SK-N-SH (cell line): ENCODE data around the gene ACOT9. TPM values are rescaled to one million over a fixed set of nuclear protein-coding genes. Genes with fewer than 3 reads are reported as not detected.

ENCODE experiments used
- CTCF ChIA-PET: fragments of 300-600, 350-600 bp; formaldehyde crosslinking; extraction: SDS; loops from one replicate; lab custom pipeline; 2021; lab: Yijun Ruan, JAX
- POLR2A ChIA-PET: fragments of 350-600 bp; sonication (Branson Sonifier 250); formaldehyde crosslinking; extraction: SDS; loops from one replicate; lab custom pipeline; 2020; ENCODE audit warnings: antibody characterized with exemption, inconsistent platforms; lab: Yijun Ruan, JAX
- DNase-seq: peaks from one replicate; pipeline ENCODE4 v3.0.0; 2012
- H2AFZ ChIP-seq: fragments of 200-600 bp; sonication (generic); 2 replicates; pipeline ENCODE4 v1.8.1; 2016; ENCODE audit warnings: antibody characterized with exemption, mild to moderate bottlenecking, low read depth
- H3F3A ChIP-seq: fragments of 200-600 bp; sonication (generic); replicated peaks from 2 replicates; pipeline ENCODE3; 2016; ENCODE audit warnings: antibody characterized with exemption, mild to moderate bottlenecking; ENCODE audit not compliant: insufficient read depth
- H3K27ac ChIP-seq, 2 experiments: fragments of 200-500 bp in 1 of 2; fragments of 200-600 bp in 1 of 2; sonication (Bioruptor generic) in 1 of 2; sonication (generic), shearing (Covaris generic) in 1 of 2; 2 replicates each; pipeline versions ENCODE4 v1.5.1 to v1.6.1; 2014 to 2016; ENCODE audit warnings: low read depth in 2 of 2, inconsistent platforms in 1 of 2, low read length in 1 of 2, mild to moderate bottlenecking in 1 of 2, mixed read lengths in 1 of 2
- H3K27me3 ChIP-seq: fragments of 200-600 bp; sonication (generic), shearing (Covaris generic); 2 replicates; pipeline ENCODE4 v1.6.1; 2016; ENCODE audit warnings: mixed run types; ENCODE audit not compliant: insufficient read depth
- H3K36me3 ChIP-seq, 2 experiments: fragments of 200-500 bp in 1 of 2; fragments of 200-600 bp in 1 of 2; sonication (Bioruptor generic) in 1 of 2; sonication (generic) in 1 of 2; replicated peaks in 1 of 2; 2 replicates each; pipeline versions ENCODE3 to v1.5.1; 2014 to 2016; ENCODE audit warnings: low read length in 1 of 2, mild to moderate bottlenecking in 1 of 2; ENCODE audit not compliant: insufficient read depth in 2 of 2, control insufficient read depth in 1 of 2
- H3K4me1 ChIP-seq, 2 experiments: fragments of 200-500 bp in 1 of 2; fragments of 200-600 bp in 1 of 2; sonication (Bioruptor generic) in 1 of 2; sonication (generic), shearing (Covaris generic) in 1 of 2; 2 replicates each; pipeline versions ENCODE4 v1.5.1 to v1.6.1; 2014 to 2016; ENCODE audit warnings: low read depth in 1 of 2, low read length in 1 of 2, mixed run types in 1 of 2; ENCODE audit not compliant: insufficient read depth in 2 of 2, control insufficient read depth in 1 of 2
- H3K4me2 ChIP-seq: fragments of 200-600 bp; sonication (generic), shearing (Covaris generic); 2 replicates; pipeline ENCODE4 v1.6.1; 2017; ENCODE audit warnings: mixed run types
- H3K4me3 ChIP-seq, 2 experiments: fragments of 200-500 bp in 1 of 2; fragments of 200-600 bp in 1 of 2; sonication (Bioruptor generic) in 1 of 2; sonication (generic), shearing (Covaris generic) in 1 of 2; 2 replicates each; pipeline versions ENCODE4 v1.5.1 to v1.8.1; 2014 to 2016; ENCODE audit warnings: low read depth in 2 of 2, inconsistent platforms in 1 of 2, low read length in 1 of 2, mild to moderate bottlenecking in 1 of 2, mixed read lengths in 1 of 2, moderate library complexity in 1 of 2
- H3K79me2 ChIP-seq: fragments of 200-600 bp; sonication (generic); 2 replicates; pipeline ENCODE4 v1.8.1; 2017; ENCODE audit warnings: mild to moderate bottlenecking; ENCODE audit not compliant: insufficient read depth
- H3K9ac ChIP-seq: fragments of 200-600 bp; sonication (generic); 2 replicates; pipeline ENCODE4 v1.6.1; 2017; ENCODE audit warnings: mixed run types
- H3K9me2 ChIP-seq: fragments of 200-600 bp; sonication (generic); 2 replicates; pipeline ENCODE4 v1.6.1; 2017; ENCODE audit warnings: mixed run types
- H3K9me3 ChIP-seq: fragments of 200-600 bp; sonication (generic); 2 replicates; pipeline ENCODE4 v1.6.1; 2017; ENCODE audit warnings: mixed run types, mild to moderate bottlenecking, moderate library complexity
- H4K20me1 ChIP-seq: fragments of 200-600 bp; sonication (generic); 2 replicates; pipeline ENCODE4 v1.6.1; 2017; ENCODE audit warnings: mild to moderate bottlenecking, mixed run types; ENCODE audit not compliant: insufficient read depth
- EZH2phosphoT487 ChIP-seq: fragments of 200-600 bp; sonication (generic); IDR thresholded peaks from 2 replicates; pipeline ENCODE4 v1.6.1; 2017; ENCODE audit warnings: low read depth, mixed run types, mild to moderate bottlenecking, antibody characterized with exemption, moderate library complexity, borderline replicate concordance
- FOSL2 ChIP-seq: IDR thresholded peaks from 2 replicates; pipeline ENCODE4 v1.4.0; 2012; ENCODE audit warnings: low read depth, mild to moderate bottlenecking, moderate library complexity, borderline replicate concordance
- FOXJ3 ChIP-seq: sonication (generic); formaldehyde crosslinking; IDR thresholded peaks from 2 replicates; pipeline ENCODE4 v1.5.1; 2020; ENCODE audit warnings: mild to moderate bottlenecking, missing genetic modification reagents
- IRF3 ChIP-seq: fragments of 150-350 bp; IDR thresholded peaks from 2 replicates; pipeline ENCODE4 v1.6.1; 2016; ENCODE audit warnings: mild to moderate bottlenecking, low read depth, low read length
- MAX ChIP-seq: IDR thresholded peaks from 2 replicates; pipeline ENCODE4 v1.4.0; 2012; ENCODE audit warnings: low read depth
- MXI1 ChIP-seq: IDR thresholded peaks from 2 replicates; pipeline ENCODE4 v1.6.1; 2012; ENCODE audit warnings: mild to moderate bottlenecking, low read depth, low read length, improper control_type of control experiment
- NFIC ChIP-seq: IDR thresholded peaks from 2 replicates; pipeline ENCODE4 v1.4.0; 2012; ENCODE audit warnings: borderline replicate concordance
- RFX5 ChIP-seq: IDR thresholded peaks from 2 replicates; pipeline ENCODE4 v1.6.1; 2012; ENCODE audit warnings: mild to moderate bottlenecking, improper control_type of control experiment, low read length
- YY1 ChIP-seq: IDR thresholded peaks from 2 replicates; pipeline ENCODE4 v1.4.0; 2012; ENCODE audit warnings: low read depth, mild to moderate bottlenecking
- WGBS: methylation state at CpG from one replicate; pipeline ENCODE4 v1.1.6; 2017; ENCODE audit warnings: low lambda C conversion rate; 5-methylcytosine and 5-hydroxymethylcytosine counted together
- polyA plus RNA-seq, 3 experiments: library from polyadenylated mRNA; depleted of rRNA; stranded (reverse); fragments of >200 nt; gene quantifications; 2 replicates each; pipeline ENCODE4 v1.2.3, GENCODE V29; 2012
- TF ChIP-seq, protein P1 (sequence below): fragments of 200-600 bp; sonication (generic); IDR thresholded peaks from 2 replicates; pipeline ENCODE4 v1.6.1; 2017; ENCODE audit warnings: antibody characterized with exemption, mild to moderate bottlenecking, moderate library complexity

The ACOT9 gene
- polyA plus RNA-seq, 1 of the 3 experiments (the other 2 are of a cell fraction) = 23.7 TPM

GRCh38 chrX:23789386-23790154 lies 46.5 kb upstream of the ACOT9 start (continued):
- TF ChIP-seq, protein P1, sequence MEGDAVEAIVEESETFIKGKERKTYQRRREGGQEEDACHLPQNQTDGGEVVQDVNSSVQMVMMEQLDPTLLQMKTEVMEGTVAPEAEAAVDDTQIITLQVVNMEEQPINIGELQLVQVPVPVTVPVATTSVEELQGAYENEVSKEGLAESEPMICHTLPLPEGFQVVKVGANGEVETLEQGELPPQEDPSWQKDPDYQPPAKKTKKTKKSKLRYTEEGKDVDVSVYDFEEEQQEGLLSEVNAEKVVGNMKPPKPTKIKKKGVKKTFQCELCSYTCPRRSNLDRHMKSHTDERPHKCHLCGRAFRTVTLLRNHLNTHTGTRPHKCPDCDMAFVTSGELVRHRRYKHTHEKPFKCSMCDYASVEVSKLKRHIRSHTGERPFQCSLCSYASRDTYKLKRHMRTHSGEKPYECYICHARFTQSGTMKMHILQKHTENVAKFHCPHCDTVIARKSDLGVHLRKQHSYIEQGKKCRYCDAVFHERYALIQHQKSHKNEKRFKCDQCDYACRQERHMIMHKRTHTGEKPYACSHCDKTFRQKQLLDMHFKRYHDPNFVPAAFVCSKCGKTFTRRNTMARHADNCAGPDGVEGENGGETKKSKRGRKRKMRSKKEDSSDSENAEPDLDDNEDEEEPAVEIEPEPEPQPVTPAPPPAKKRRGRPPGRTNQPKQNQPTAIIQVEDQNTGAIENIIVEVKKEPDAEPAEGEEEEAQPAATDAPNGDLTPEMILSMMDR = no peak
- TF ChIP-seq FOXJ3 = no peak
- no peak for TF ChIP-seq IRF3
- no peak for TF ChIP-seq FOSL2
- TF ChIP-seq, all 33 proteins: peak for 0

DNA sequence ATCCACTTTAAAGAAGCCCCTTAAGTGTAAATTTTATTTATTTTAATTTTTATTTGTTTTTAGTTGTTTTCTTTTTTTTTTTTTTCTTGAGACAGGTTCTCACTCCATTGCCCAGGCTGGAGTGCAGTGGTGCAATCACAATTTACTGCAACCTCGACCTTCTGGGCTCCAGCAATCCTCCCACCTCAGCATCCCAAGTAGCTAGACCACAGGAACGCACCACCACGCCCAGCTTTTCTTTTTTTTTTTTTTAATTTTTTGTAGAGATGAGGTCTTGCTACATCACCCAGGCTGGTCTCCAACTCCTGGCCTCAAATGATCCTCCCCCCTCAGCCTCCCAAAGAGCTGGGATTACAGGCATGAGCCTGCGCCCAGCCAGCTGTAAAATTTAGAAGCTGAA lies 45.9 kb upstream of the ACOT9 start:
- H3K79me2 ChIP-seq = peaks cover 8% of the 10 kb centered on the region
- no peak overlapping the region for H3K4me3 ChIP-seq
- ChIA-PET CTCF (interaction anchor here (1.0 kb wide), 1 partner anchor 113 kb away, joined by 6 read pairs; no protein-coding TSS in a partner anchor), POLR2A (no interaction called here)
- H3F3A ChIP-seq = peaks cover 8% of the 10 kb centered on the region
- TF ChIP-seq MXI1 = no peak
- TF ChIP-seq YY1 = no peak
- TF ChIP-seq NFIC = no peak
- H3K27me3 ChIP-seq = no peaks in the 10 kb centered on the region; the same call in 1 of the 2 replicates
- H3K9me2 ChIP-seq = no peaks in the 10 kb centered on the region
- H2AFZ ChIP-seq = no peak overlapping the region
- 0 out of 2 replicates have a peak, but pooled peaks cover 5% of the 10 kb centered on the region for H4K20me1 ChIP-seq
- no peak for DNase-seq
- no peak overlapping the region for H3K27ac ChIP-seq
- 43% methylated on average over 4 of the region's 4 CpGs for WGBS
- no peaks in the 10 kb centered on the region for H3K9me3 ChIP-seq
- no peak overlapping the region for H3K4me2 ChIP-seq
- no peak overlapping the region for H3K9ac ChIP-seq
- H3K4me1 ChIP-seq = no peaks in the 10 kb centered on the region
- H3K36me3 ChIP-seq = peaks cover 0 to 10% of the 10 kb centered on the region in 2 experiments

GRCh38 chrX:23788521-23788920 lies 45.4 kb upstream of the ACOT9 start:
- H2AFZ ChIP-seq = no peak overlapping the region
- CTCF ChIA-PET = interaction anchor here (1.0 kb wide), 1 partner anchor 113 kb away, joined by 6 read pairs; no protein-coding TSS in a partner anchor
- peaks cover 0 to 10% of the 10 kb centered on the region in 2 experiments for H3K36me3 ChIP-seq
- peaks cover 8% of the 10 kb centered on the region for H3F3A ChIP-seq
- H3K4me1 ChIP-seq = no peaks in the 10 kb centered on the region; a peak in 1 of 4 replicates
- POLR2A ChIA-PET = no interaction called here
- no peak overlapping the region for H3K4me3 ChIP-seq
- no peak overlapping the region for H3K27ac ChIP-seq
- TF ChIP-seq RFX5 (no peak), MAX (no peak), EZH2phosphoT487 (no peak)
- TF ChIP-seq, all 33 proteins: peak for 0
- no peak for DNase-seq
- Histone ChIP-seq H3K4me2 (no peak overlapping the region), H3K79me2 (peaks cover 11% of the 10 kb centered on the region), H3K9me3 (no peaks in the 10 kb centered on the region), H4K20me1 (0 out of 2 replicates have a peak, but pooled peaks cover 5% of the 10 kb centered on the region), H3K9ac (no peak overlapping the region), H3K9me2 (no peaks in the 10 kb centered on the region), H3K27me3 (no peaks in the 10 kb centered on the region; the same call in 1 of the 2 replicates)
